ENCODE data around the gene COA5.

The COA5 gene

GRCh38 chr2:98571796-98572195, 36.5 kb downstream of the COA5 start:
- no peaks in the 10 kb centered on the region for H3K9me3 ChIP-seq (ENCODE audit: insufficient read depth, low read length)
- no peak overlapping the region for H3K4me2 ChIP-seq (ENCODE audit: low read length)
- TF ChIP-seq EZH2phosphoT487 (IDR thresholded peaks at IDR 0.05; ENCODE audit: low read depth) = no peak
- TF ChIP-seq CTCF (IDR thresholded peaks at IDR 0.05; ENCODE audit: low read depth, low read length) = no peak
- peaks cover 3% of the 10 kb centered on the region for H3K36me3 ChIP-seq (replicated peaks; ENCODE audit: low read depth, low read length)
- no peaks in the 10 kb centered on the region for H4K20me1 ChIP-seq (ENCODE audit: insufficient read depth, low read length)
- H3K27me3 ChIP-seq (ENCODE audit: low read depth, low read length) = no peaks in the 10 kb centered on the region
- no peaks in the 10 kb centered on the region for H3K4me1 ChIP-seq (ENCODE audit: low read length)
- no peak overlapping the region for H3K4me3 ChIP-seq (ENCODE audit: low read length)
- no peaks in the 10 kb centered on the region for H3K79me2 ChIP-seq (ENCODE audit: low read length)
- H2AFZ ChIP-seq (ENCODE audit: low read depth, low read length) = no peak overlapping the region
- H3K9ac ChIP-seq (ENCODE audit: low read length) = no peak overlapping the region
- H3K27ac ChIP-seq (ENCODE audit: low read length) = no peak overlapping the region

- peaks cover 5% of the 10 kb centered on the region for H3K36me3 ChIP-seq (replicated peaks; ENCODE audit: low read depth, low read length)
- H3K27ac ChIP-seq (ENCODE audit: low read length) = no peak overlapping the region
- H2AFZ ChIP-seq (ENCODE audit: low read depth, low read length) = no peak overlapping the region
- no peak overlapping the region for H3K4me3 ChIP-seq (ENCODE audit: low read length)
- no peaks in the 10 kb centered on the region for H4K20me1 ChIP-seq (ENCODE audit: insufficient read depth, low read length)
- H3K9me3 ChIP-seq (ENCODE audit: insufficient read depth, low read length) = no peaks in the 10 kb centered on the region
- no peaks in the 10 kb centered on the region for H3K27me3 ChIP-seq (ENCODE audit: low read depth, low read length)
- no peaks in the 10 kb centered on the region for H3K79me2 ChIP-seq (ENCODE audit: low read length)
- no peak for TF ChIP-seq EZH2phosphoT487 (IDR thresholded peaks at IDR 0.05; ENCODE audit: low read depth)
- no peak for TF ChIP-seq CTCF (IDR thresholded peaks at IDR 0.05; ENCODE audit: low read depth, low read length)
- H3K9ac ChIP-seq (ENCODE audit: low read length) = no peak overlapping the region
- H3K4me2 ChIP-seq (ENCODE audit: low read length) = no peak overlapping the region
- no peaks in the 10 kb centered on the region for H3K4me1 ChIP-seq (ENCODE audit: low read length)
Measured at GRCh38 chr2:98571121-98571701, 37.1 kb downstream of the COA5 start.

- TF ChIP-seq EZH2phosphoT487 (IDR thresholded peaks at IDR 0.05; ENCODE audit: low read depth) (no peak), CTCF (IDR thresholded peaks at IDR 0.05; ENCODE audit: low read depth, low read length) (no peak)
- Histone ChIP-seq H3K4me2 (ENCODE audit: low read length) (no peak overlapping the region), H2AFZ (ENCODE audit: low read depth, low read length) (no peak overlapping the region), H4K20me1 (ENCODE audit: insufficient read depth, low read length) (no peaks in the 10 kb centered on the region), H3K36me3 (replicated peaks; ENCODE audit: low read depth, low read length) (peaks cover 5% of the 10 kb centered on the region), H3K27ac (ENCODE audit: low read length) (no peak overlapping the region), H3K27me3 (ENCODE audit: low read depth, low read length) (no peaks in the 10 kb centered on the region), H3K4me1 (ENCODE audit: low read length) (no peaks in the 10 kb centered on the region), H3K9me3 (ENCODE audit: insufficient read depth, low read length) (no peaks in the 10 kb centered on the region), H3K9ac (ENCODE audit: low read length) (no peak overlapping the region), H3K79me2 (ENCODE audit: low read length) (no peaks in the 10 kb centered on the region), H3K4me3 (ENCODE audit: low read length) (no peak overlapping the region)
Measured at GRCh38 chr2:98570356-98570755, 38.0 kb downstream of the COA5 start.

- H3K36me3 ChIP-seq (replicated peaks; ENCODE audit: low read depth, low read length) = peaks cover 5% of the 10 kb centered on the region
- no peak overlapping the region for H3K4me2 ChIP-seq (ENCODE audit: low read length)
- no peak overlapping the region for H3K9ac ChIP-seq (ENCODE audit: low read length)
- H3K27ac ChIP-seq (ENCODE audit: low read length) = no peak overlapping the region
- H3K79me2 ChIP-seq (ENCODE audit: low read length) = no peaks in the 10 kb centered on the region
- no peaks in the 10 kb centered on the region for H4K20me1 ChIP-seq (ENCODE audit: insufficient read depth, low read length)
- no peak overlapping the region for H2AFZ ChIP-seq (ENCODE audit: low read depth, low read length)
- no peak overlapping the region for H3K4me3 ChIP-seq (ENCODE audit: low read length)
- H3K4me1 ChIP-seq (ENCODE audit: low read length) = no peaks in the 10 kb centered on the region
- TF ChIP-seq EZH2phosphoT487 (IDR thresholded peaks at IDR 0.05; ENCODE audit: low read depth) (no peak), CTCF (IDR thresholded peaks at IDR 0.05; ENCODE audit: low read depth, low read length) (no peak)
- no peaks in the 10 kb centered on the region for H3K27me3 ChIP-seq (ENCODE audit: low read depth, low read length)
- no peaks in the 10 kb centered on the region for H3K9me3 ChIP-seq (ENCODE audit: insufficient read depth, low read length)
Measured at GRCh38 chr2:98569915-98570314, 38.4 kb downstream of the COA5 start.

Data from OCI-LY3 (cell line).